CD4-positive, alpha-beta T cell treated with Interleukin-4 for 4 hours (primary cell): ENCODE measurements around the gene REELD1.

Source experiments
- DNase-seq: peaks from one replicate; pipeline ENCODE4 v3.0.0-alpha.2; 2020

REELD1 gene

DNA sequence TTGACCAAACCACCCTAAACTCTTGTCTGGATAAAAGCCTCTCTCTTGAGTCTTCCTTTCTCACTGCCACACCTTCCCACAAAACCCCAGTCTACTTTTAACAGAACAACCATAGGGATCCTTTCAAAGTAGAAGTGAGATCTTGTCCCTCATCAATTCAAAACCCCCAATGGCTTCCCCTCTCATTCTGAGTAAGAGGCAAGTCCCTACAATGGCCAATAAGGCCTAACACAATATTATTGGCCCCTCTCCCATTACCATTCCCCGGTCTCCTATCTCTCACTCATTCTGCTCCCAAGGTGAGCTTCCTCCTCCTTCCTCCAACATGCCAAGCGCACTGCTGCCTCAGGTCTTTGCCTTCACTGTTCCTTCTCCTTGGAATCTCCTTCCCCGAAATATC lies 57.1 kb downstream of the REELD1 start:
- no peak for DNase-seq

DNA sequence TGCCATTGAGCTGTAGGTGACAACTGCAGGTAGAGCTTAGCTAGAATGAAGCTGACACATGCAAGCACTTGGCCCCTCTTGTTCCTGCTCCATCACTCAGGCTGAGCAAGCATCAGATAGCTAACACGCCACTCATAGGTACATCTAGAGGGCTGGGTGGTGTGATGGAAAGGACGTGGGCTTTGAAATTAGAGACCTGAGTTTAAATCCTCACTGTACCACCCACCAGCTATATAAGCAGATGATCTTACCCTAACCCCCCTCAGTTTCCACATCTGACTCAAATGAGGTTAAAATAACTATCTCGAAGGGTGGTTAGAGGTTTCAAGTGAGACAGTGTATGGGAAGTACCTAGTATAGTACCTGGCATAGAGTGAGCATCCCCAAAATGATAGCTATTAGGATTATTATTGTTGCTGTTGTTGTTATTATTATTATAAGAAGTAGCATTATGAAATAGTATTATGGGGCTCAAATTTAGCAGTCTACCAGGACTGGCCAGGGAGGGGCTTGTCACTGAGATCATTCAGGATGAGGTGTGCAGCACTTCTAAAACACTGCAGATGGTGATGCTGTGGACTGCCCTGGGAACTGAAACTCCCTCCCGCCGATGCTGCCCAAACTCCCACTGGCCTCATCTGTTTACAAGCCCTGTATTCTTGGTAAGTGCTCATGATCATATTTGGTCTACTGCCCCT lies 59.0 kb downstream of the REELD1 start:
- DNase-seq: no peak

DNA sequence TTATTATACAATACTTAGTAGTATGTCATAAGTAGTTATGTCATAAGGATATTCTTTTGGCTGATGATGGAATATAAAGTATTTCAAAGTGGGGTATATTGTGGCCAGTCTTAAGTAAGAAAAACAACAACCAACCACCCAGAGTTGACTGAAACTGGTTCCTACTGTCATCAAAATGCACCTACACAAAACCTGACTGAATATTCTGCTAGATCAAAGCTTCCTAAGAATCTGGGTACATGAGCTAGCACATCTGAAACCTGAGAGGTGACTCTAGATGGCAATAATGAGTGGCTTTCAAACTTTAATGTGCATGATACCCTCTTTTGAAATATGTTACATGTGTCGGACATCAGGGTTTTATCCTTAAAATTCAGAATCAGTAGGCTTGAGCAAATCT lies 60.4 kb downstream of the REELD1 start:
- DNase-seq: no peak

DNA sequence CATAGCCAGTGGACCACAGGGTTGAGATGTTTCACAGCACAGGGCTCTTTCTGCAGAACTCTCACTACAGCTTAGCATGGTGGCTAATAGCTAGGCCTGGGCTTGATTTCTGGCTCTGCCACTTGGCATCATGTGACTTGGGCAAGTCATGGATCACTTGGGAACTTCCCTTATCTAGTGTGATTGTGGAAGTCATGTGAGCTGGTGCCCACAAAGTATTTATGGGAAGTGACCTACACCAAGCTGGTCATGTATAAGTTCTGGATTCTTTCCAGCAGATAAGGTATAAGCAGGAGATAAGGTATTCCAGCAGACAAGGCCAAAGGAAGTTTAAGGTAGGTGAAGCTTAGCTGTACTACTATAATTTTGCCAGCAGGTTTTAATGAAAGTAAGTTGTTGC lies 61.0 kb downstream of the REELD1 start:
- no peak for DNase-seq

DNA sequence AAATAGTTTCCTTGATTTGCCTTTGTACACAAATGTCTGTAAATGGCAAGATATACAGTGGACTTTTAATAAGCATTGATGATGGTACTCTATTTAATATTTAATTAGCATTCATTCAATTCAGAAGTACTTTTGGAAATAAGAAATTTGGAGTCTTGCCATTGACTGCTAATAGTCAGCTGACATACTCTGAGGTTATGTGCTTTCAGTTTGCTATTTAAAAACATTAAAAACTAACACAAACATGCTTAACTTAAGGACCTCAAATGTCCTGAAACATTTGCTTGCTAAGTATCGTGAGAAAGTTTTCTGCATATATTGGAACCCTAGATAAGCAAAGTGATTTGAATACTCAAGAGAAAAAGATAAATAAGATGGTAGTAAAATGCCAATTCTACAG lies 64.6 kb downstream of the REELD1 start:
- no peak for DNase-seq
